Subcutaneous abdominal adipose tissue (tissue), 5 donors: ENCODE results near the gene FTO.

ENCODE experiments used
- H3K27ac ChIP-seq: one replicate; pipeline ENCODE4 v1.7.0; 2013; ENCODE audit warnings: low read depth, mild to moderate bottlenecking, inconsistent platforms, low read length, moderate library complexity
- H3K27me3 ChIP-seq, 5 donors: one replicate each; pipeline ENCODE4 v1.7.0; 2013; ENCODE audit warnings: low read length in 5 of 5, inconsistent platforms in 1 of 5; ENCODE audit not compliant: control insufficient read depth in 5 of 5, insufficient read depth in 4 of 5
- H3K36me3 ChIP-seq, 5 donors: one replicate each; pipeline ENCODE4 v1.7.0; 2013; ENCODE audit warnings: low read length in 5 of 5; ENCODE audit not compliant: control insufficient read depth in 5 of 5, insufficient read depth in 5 of 5
- H3K4me1 ChIP-seq, 5 donors: one replicate each; pipeline ENCODE4 v1.7.0; 2013; ENCODE audit warnings: low read length in 5 of 5, mild to moderate bottlenecking in 3 of 5, moderate library complexity in 1 of 5; ENCODE audit not compliant: control insufficient read depth in 5 of 5, insufficient read depth in 5 of 5
- H3K4me3 ChIP-seq, 5 donors: one replicate each; pipeline ENCODE4 v1.7.0; 2013; ENCODE audit warnings: low read length in 5 of 5, low read depth in 1 of 5
- H3K9ac ChIP-seq, 5 donors: one replicate each; pipeline ENCODE4 v1.7.0; 2013; ENCODE audit warnings: low read length in 5 of 5, mild to moderate bottlenecking in 4 of 5, moderate library complexity in 3 of 5
- H3K9me3 ChIP-seq, 5 donors: one replicate each; pipeline ENCODE4 v1.7.0; 2013; ENCODE audit warnings: low read length in 5 of 5; ENCODE audit not compliant: control insufficient read depth in 5 of 5
- donor health status: healthy.
- donor health status: healthy.
- donor health status: healthy.
- donor health status: healthy.
- donor health status: healthy.

FTO gene

DNA sequence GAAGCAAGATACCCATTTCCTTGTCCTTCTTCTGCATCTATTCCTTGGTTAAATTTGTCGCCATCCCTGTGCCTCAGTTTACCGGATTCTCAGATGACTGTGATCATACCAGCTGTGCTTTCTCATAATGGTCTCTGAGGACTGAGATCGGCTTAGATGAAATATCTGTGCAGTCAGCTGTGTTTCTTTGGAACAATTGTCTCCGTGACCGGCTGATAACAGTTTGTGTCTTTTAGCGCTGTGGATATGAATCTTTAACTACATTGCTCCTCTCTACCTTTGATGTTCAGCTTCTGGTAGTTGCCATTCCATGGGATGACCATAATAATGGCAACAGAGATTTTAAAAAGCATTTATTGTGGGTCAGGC lies 473 bp downstream of the FTO start:
- Histone ChIP-seq H3K4me3 (peak overlapping the region; percentile 72 to 100 (median 97)), H3K27me3 (peaks cover 0 to 2% (median 0%) of the 10 kb centered on the region in 5 donors), H3K9me3 (peaks cover 0 to 3% (median 0%) of the 10 kb centered on the region in 5 donors), H3K27ac (peak overlapping the region; percentile 74), H3K36me3 (peaks cover 0 to 4% (median 0%) of the 10 kb centered on the region in 5 donors), H3K9ac (peak overlapping the region; percentile 69 to 97 (median 87)), H3K4me1 (peaks cover 5 to 23% (median 22%) of the 10 kb centered on the region in 5 donors)

- H3K27me3 ChIP-seq: peaks cover 0 to 2% (median 0%) of the 10 kb centered on the region in 5 donors
- H3K4me3 ChIP-seq: no peak overlapping the region
These were observed 3.7 kb downstream of the FTO start for GRCh38 chr16:53707671-53708070.

DNA sequence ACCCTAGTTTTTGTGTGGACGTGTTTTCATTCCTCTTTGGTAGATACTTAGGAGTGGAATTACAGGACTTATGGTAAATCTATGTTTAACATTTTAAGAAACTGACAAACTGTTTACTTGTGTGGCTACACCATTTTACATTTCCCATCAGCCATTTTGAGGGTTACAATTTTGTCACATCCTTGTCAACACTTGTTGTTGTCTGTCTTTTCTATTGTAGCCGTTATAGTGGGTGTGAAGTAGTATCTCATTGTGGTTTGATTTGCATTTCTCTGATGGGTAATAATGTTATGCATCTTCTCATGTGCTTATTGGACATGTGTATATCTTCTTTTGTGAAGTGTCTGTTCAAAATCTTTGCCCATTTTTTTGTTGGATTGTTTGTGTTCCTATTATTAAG lies 4.5 kb downstream of the FTO start:
- no peak overlapping the region for H3K27ac ChIP-seq
- H3K9me3 ChIP-seq: peaks cover 0 to 3% (median 0%) of the 10 kb centered on the region in 5 donors
- H3K4me1 ChIP-seq: peaks cover 2 to 22% (median 18%) of the 10 kb centered on the region in 5 donors
- peaks cover 0 to 2% (median 0%) of the 10 kb centered on the region in 5 donors for H3K27me3 ChIP-seq
- H3K36me3 ChIP-seq: no peaks in the 10 kb centered on the region
- H3K4me3 ChIP-seq: no peak overlapping the region
- H3K9ac ChIP-seq: no peak overlapping the region

More at GRCh38 chr16:53707671-53708070, 3.7 kb downstream of the FTO start:
- Histone ChIP-seq H3K4me1 (peaks cover 5 to 23% (median 22%) of the 10 kb centered on the region in 5 donors), H3K9me3 (peaks cover 0 to 3% (median 0%) of the 10 kb centered on the region in 5 donors), H3K9ac (no peak overlapping the region), H3K36me3 (no peaks in the 10 kb centered on the region), H3K27ac (no peak overlapping the region)

DNA sequence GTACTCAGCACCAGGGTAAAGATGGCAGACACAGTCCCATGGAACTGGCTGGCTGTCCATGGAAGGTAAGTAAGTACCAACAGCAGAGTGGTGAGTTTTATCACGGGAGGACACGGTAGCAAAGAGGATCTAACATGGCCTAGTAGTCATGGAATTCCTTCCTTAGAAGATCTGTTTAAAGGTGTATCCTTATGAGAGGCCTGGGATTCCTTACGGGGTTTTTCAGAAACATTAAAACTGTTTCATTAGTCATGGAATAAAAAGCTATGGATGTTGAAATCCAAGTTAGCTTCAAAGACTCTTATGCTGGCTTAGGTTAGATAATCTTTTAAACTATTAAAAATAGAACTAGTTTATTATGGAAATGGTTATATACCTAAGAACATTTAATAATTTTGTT lies 7.4 kb downstream of the FTO start:
- Histone ChIP-seq H3K36me3 (no peaks in the 10 kb centered on the region), H3K4me1 (peaks cover 0 to 34% (median 26%) of the 10 kb centered on the region in 5 donors), H3K9me3 (peaks cover 0 to 3% (median 0%) of the 10 kb centered on the region in 5 donors), H3K27me3 (no peaks in the 10 kb centered on the region), H3K27ac (no peak overlapping the region), H3K9ac (no peak overlapping the region), H3K4me3 (no peak overlapping the region)

DNA sequence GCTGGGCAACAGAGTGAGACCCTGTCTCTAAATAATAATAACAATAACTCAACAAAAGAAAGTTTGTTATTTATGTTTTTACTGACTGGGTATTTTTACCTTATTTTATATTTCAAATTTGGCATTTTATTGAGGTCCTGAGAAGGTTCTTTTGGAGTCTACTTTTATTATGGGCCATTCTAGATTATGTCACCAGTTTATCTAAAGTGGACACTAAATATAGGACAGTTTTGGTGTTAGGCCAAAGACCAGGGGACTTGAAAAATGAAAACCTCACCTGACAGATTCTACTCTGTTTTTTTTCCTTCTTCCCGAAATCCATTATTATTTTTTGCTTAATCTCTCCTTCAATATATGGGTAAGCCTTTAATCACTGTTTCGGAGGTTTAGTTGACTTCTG lies 8.1 kb downstream of the FTO start:
- peaks cover 0 to 34% (median 26%) of the 10 kb centered on the region in 5 donors for H3K4me1 ChIP-seq
- H3K4me3 ChIP-seq: no peak overlapping the region
- H3K9ac ChIP-seq: no peak overlapping the region
- H3K27ac ChIP-seq: no peak overlapping the region
- H3K27me3 ChIP-seq: no peaks in the 10 kb centered on the region
- peaks cover 0 to 1% (median 0%) of the 10 kb centered on the region in 5 donors for H3K9me3 ChIP-seq
- H3K36me3 ChIP-seq: no peaks in the 10 kb centered on the region

DNA sequence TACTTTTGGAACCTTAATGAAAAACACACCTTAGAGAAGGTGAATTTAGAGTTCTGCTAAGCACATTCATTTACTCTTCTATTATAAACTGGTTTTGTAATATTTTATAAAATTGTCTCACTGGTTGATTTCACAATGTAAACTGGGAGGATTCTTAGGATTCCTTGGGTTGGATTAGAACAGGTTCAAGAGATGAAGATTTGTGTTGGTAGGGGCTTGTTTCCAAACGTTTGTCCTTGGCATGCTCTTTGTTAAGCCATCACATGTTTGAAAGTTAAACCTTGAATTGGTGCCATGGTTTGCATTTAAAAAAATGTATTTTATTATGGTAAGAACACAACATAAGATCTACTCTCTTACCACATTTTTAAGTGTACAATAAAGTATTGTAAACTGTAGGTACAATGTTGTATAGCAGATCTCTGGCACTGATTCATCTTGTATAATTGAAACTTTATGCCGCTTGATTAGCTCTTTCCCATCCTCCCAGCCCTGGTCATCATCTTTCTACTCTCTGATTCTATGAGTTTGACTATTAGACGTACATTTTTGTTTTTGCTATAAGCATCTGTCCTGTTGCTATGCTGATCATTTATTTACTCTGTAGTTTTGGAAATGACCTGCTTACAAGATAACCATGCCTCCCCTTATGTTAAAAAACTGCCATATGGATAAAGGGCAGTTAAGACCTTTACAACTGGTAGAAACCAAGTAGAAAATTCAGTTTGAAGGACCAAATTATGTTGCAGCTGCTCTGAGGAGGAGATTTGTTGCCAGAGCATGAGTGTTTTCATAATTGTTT lies 9.6 kb downstream of the FTO start:
- Histone ChIP-seq H3K4me3 (no peak overlapping the region), H3K36me3 (no peaks in the 10 kb centered on the region), H3K27ac (peak overlapping the region; percentile 49), H3K4me1 (peaks cover 0 to 37% (median 26%) of the 10 kb centered on the region in 5 donors), H3K9ac (no peak overlapping the region), H3K9me3 (no peaks in the 10 kb centered on the region), H3K27me3 (no peaks in the 10 kb centered on the region)

GRCh38 chr16:53714205-53715022 lies 10.5 kb downstream of the FTO start:
- H3K27ac ChIP-seq: peak overlapping the region; percentile 49

DNA sequence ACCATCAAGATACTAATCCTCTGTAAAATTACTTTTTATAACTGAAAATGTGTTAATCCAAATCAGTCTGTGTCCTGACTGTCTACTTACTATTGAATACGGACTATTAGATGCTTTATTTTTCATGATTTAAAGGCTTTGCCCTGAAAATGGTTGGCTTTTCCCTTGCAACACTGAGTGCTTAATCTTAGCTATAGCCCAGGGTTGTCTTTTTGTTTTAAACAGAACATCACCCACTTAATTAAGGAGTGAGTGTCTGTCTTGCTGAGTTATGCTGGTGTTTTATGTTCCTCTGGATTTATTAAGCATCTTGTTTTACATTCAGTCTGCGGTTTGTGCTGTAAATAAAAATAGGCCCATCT lies 11.0 kb downstream of the FTO start:
- no peaks in the 10 kb centered on the region for H3K36me3 ChIP-seq
- H3K4me3 ChIP-seq: peak overlapping the region in 1 of 5 donors; percentile 22
- no peaks in the 10 kb centered on the region for H3K27me3 ChIP-seq
- no peaks in the 10 kb centered on the region for H3K9me3 ChIP-seq
- peak overlapping the region in 1 of 5 donors; percentile 70 for H3K9ac ChIP-seq
- H3K4me1 ChIP-seq: peaks cover 0 to 50% (median 28%) of the 10 kb centered on the region in 5 donors
- peak overlapping the region; percentile 47 for H3K27ac ChIP-seq

More at GRCh38 chr16:53714205-53715022, 10.5 kb downstream of the FTO start:
- Histone ChIP-seq H3K9ac (peak overlapping the region in 1 of 5 donors; percentile 70), H3K4me1 (peaks cover 0 to 46% (median 26%) of the 10 kb centered on the region in 5 donors), H3K9me3 (no peaks in the 10 kb centered on the region), H3K27me3 (no peaks in the 10 kb centered on the region), H3K36me3 (no peaks in the 10 kb centered on the region), H3K4me3 (peak overlapping the region in 1 of 5 donors; percentile 22)

GRCh38 chr16:53717577-53717976 lies 13.6 kb downstream of the FTO start:
- Histone ChIP-seq H3K27ac (peak overlapping the region; percentile 25), H3K36me3 (peaks cover 0 to 2% (median 0%) of the 10 kb centered on the region in 5 donors), H3K4me3 (no peak overlapping the region), H3K27me3 (no peaks in the 10 kb centered on the region), H3K4me1 (peaks cover 0 to 56% (median 29%) of the 10 kb centered on the region in 5 donors), H3K9ac (no peak overlapping the region), H3K9me3 (no peaks in the 10 kb centered on the region)

- no peaks in the 10 kb centered on the region for H3K27me3 ChIP-seq
- peaks cover 0 to 2% (median 0%) of the 10 kb centered on the region in 5 donors for H3K36me3 ChIP-seq
- no peak overlapping the region for H3K27ac ChIP-seq
- no peak overlapping the region for H3K4me3 ChIP-seq
- H3K9me3 ChIP-seq: no peaks in the 10 kb centered on the region
- H3K9ac ChIP-seq: no peak overlapping the region
- H3K4me1 ChIP-seq: peaks cover 0 to 45% (median 9%) of the 10 kb centered on the region in 5 donors
These were observed 17.1 kb downstream of the FTO start for GRCh38 chr16:53721017-53721416.
